Activated CD8-positive, alpha-beta memory T cell treated with anti-CD3 and anti-CD28 coated beads, Interleukin-2, amount 10 ng/mL, durations not matched to agents 7 days and 5 days (primary cell): Measurements from ENCODE around the gene CNTNAP2. TPM values are rescaled to one million over a fixed set of nuclear protein-coding genes. Genes with fewer than 3 reads are reported as not detected.

Experiments used
- ATAC-seq: fragments of 150-1000 bp; cut with Tn5 transposase; one replicate; pipeline ENCODE4 v1.10.0; 2021; ENCODE audit warnings: moderate library complexity
- CTCF ChIA-PET: fragments of 350-600 bp; sonication (Branson Sonifier 250); formaldehyde crosslinking; loops from one replicate; lab custom pipeline; 2021; ENCODE audit warnings: antibody characterized with exemption; lab: Charles Lee
- DNase-seq: peaks from one replicate; pipeline ENCODE4 v3.0.0-alpha.2; 2020
- H3K27ac Mint-ChIP-seq: one replicate; pipeline ENCODE4 v1.8.0; 2021; ENCODE audit warnings: mild to moderate bottlenecking, mixed read lengths
- H3K27me3 Mint-ChIP-seq: one replicate; pipeline ENCODE4 v1.8.0; 2021; ENCODE audit warnings: mixed read lengths
- H3K36me3 Mint-ChIP-seq: one replicate; pipeline ENCODE4 v1.8.0; 2021; ENCODE audit warnings: mild to moderate bottlenecking, mixed read lengths
- H3K4me1 Mint-ChIP-seq: one replicate; pipeline ENCODE4 v1.8.0; 2021; ENCODE audit warnings: mixed read lengths
- H3K4me3 Mint-ChIP-seq: one replicate; pipeline ENCODE4 v1.8.0; 2021; ENCODE audit warnings: mild to moderate bottlenecking, moderate library complexity, mixed read lengths
- H3K9me3 Mint-ChIP-seq: one replicate; pipeline ENCODE4 v1.8.0; 2022; ENCODE audit warnings: low read depth, mixed read lengths
- total RNA-seq, 2 experiments: library from RNA; stranded (reverse); gene quantifications; one replicate each; pipeline ENCODE4 v1.2.3, GENCODE V29; 2021

CNTNAP2 gene
- total RNA-seq, 2 experiments from 2014 or later: not detected

DNA sequence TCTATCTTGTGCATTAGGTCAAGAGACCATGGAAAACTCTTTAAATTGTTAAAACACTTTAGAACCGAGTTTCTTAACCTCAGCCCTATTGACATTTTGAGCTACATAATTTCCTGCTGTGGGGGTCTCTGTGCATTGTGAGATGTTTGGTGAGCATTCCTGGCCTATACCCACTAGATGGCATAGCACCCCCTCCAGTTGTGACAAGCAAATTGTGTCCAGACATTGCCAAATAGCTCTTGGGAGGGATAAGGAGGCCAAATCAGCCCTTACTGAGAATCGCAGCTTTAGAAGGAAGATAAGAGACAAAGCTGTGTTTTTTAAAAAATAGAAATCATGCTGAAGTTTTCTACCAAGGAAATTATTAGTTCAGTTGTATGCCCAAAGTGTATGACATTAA lies 1315.5 kb downstream of the CNTNAP2 start:
- H3K36me3 Mint-ChIP-seq: no peaks in the 10 kb centered on the region
- no peak for ATAC-seq
- H3K9me3 Mint-ChIP-seq: peaks cover 5% of the 10 kb centered on the region
- no peaks in the 10 kb centered on the region for H3K4me1 Mint-ChIP-seq
- no peak overlapping the region for H3K27ac Mint-ChIP-seq
- CTCF ChIA-PET: no interaction called here
- no peak for DNase-seq
- no peak overlapping the region for H3K4me3 Mint-ChIP-seq
- H3K27me3 Mint-ChIP-seq: no peaks in the 10 kb centered on the region

DNA sequence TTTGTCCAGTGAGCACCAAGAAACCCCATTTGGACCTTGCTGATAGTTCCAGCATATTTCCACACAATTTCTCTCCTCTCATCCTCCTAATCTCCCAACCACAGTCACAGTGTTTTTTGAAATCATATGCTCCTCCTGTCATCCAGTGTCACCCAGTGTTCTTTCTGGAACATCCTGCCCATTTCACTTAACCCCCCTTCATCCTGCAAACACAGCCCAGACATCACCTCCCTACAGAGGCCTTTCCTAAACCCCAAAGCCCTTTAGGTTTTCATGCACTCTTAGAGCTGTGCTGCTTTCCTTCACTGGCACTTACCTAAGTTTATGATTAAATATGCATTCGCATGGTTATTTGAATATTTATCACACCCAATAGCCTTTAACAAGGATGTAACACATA lies 1316.0 kb downstream of the CNTNAP2 start:
- CTCF ChIA-PET: no interaction called here
- no peak for DNase-seq
- Mint-ChIP-seq H3K27me3 (no peaks in the 10 kb centered on the region), H3K4me3 (no peak overlapping the region), H3K36me3 (no peaks in the 10 kb centered on the region), H3K9me3 (peaks cover 5% of the 10 kb centered on the region), H3K4me1 (no peaks in the 10 kb centered on the region), H3K27ac (no peak overlapping the region)
- ATAC-seq: no peak

DNA sequence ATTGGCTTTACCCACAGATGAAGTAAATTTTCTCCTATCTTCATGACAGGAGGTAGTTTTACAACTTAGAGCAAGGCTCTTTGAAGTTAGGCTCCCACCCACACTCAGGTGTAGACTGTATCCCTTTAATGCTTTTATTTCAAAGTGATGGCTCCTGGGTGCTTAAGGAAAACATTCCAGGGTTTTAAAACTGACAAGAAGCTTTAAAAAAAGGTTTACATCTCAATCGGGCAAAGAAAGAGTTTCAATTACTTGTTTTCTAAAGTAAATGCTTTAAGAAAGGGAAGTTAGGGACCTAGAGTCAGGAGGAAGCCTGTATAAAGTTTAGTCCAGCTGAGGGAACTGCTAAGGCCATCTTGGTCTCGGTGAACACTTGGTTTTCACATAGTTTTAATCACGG lies 1320.1 kb downstream of the CNTNAP2 start:
- H3K9me3 Mint-ChIP-seq: peaks cover 7% of the 10 kb centered on the region
- H3K36me3 Mint-ChIP-seq: no peaks in the 10 kb centered on the region
- H3K27ac Mint-ChIP-seq: no peak overlapping the region
- H3K4me3 Mint-ChIP-seq: no peak overlapping the region
- no peak for ATAC-seq
- H3K27me3 Mint-ChIP-seq: no peaks in the 10 kb centered on the region
- no peak for DNase-seq
- H3K4me1 Mint-ChIP-seq: no peaks in the 10 kb centered on the region
- CTCF ChIA-PET: no interaction called here

DNA sequence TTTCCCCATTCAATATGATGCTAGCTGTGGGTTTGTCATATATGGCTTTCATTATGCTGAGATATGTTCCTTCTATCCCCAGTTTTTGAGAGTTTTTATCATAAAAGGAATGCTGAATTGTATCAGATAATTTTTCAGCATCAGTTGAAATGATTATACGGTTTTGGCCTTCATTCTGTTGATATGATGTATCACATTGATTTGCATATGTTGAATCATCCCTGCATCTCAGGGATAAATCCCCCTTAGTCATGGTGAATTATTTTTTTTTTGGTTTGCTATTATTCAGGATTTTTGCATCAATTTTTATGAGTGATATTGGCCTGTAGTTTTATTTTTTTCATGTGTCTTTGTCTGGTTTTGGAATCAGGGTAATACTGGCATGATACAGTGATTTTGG lies 1321.6 kb downstream of the CNTNAP2 start:
- H3K4me3 Mint-ChIP-seq: no peak overlapping the region
- no peaks in the 10 kb centered on the region for H3K36me3 Mint-ChIP-seq
- DNase-seq: no peak
- no peak for ATAC-seq
- no peak overlapping the region for H3K27ac Mint-ChIP-seq
- H3K27me3 Mint-ChIP-seq: no peaks in the 10 kb centered on the region
- CTCF ChIA-PET: no interaction called here
- H3K4me1 Mint-ChIP-seq: no peaks in the 10 kb centered on the region
- H3K9me3 Mint-ChIP-seq: peaks cover 8% of the 10 kb centered on the region

DNA sequence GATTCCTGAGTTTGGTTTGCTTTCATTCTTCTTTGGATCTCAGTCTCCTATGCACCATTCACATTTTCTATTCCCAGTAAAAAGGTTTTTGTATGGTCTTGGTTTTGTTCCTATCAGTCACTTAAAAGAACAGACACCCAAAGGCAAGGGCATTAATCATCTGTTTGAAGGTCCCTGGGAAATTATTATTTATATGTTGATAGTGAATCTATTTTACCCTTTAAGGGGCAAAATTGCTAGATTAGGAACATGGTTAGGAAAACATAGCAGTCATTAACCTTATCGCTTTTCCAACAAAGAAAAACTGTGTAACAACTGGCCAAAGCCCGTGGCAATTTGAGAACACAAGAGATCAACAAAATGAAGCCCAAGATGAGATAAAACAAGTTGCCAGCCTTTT lies 1327.3 kb downstream of the CNTNAP2 start:
- H3K27me3 Mint-ChIP-seq: no peaks in the 10 kb centered on the region
- no peaks in the 10 kb centered on the region for H3K36me3 Mint-ChIP-seq
- ATAC-seq (no peak), DNase-seq (no peak)
- H3K9me3 Mint-ChIP-seq: peaks cover 15% of the 10 kb centered on the region
- H3K27ac Mint-ChIP-seq: no peak overlapping the region
- no peaks in the 10 kb centered on the region for H3K4me1 Mint-ChIP-seq
- no peak overlapping the region for H3K4me3 Mint-ChIP-seq
- CTCF ChIA-PET: no interaction called here

DNA sequence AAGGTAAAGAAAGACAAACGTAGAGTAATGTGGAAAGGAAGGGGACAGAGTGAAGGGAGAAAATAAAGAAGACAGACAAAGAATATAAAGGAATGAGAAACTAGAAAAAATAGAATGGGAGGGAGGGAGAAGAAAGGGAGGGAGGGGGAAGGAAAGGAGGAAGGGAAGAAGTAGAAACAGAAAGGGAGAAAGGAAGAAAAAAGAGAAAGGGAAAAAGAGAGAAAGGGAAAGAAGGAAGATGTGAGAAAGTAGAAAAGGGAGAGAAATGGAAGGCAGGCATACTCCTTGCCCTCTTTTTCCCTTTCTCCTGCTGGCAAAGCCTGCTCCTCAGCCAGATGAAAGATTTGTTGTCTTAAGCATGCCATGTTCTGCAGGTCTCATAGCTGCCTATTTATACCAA lies 1336.2 kb downstream of the CNTNAP2 start:
- Mint-ChIP-seq H3K4me1 (no peaks in the 10 kb centered on the region), H3K36me3 (no peaks in the 10 kb centered on the region), H3K27me3 (no peaks in the 10 kb centered on the region), H3K27ac (no peak overlapping the region), H3K4me3 (no peak overlapping the region), H3K9me3 (no peaks in the 10 kb centered on the region)
- DNase-seq: no peak
- no peak for ATAC-seq
- CTCF ChIA-PET: no interaction called here

DNA sequence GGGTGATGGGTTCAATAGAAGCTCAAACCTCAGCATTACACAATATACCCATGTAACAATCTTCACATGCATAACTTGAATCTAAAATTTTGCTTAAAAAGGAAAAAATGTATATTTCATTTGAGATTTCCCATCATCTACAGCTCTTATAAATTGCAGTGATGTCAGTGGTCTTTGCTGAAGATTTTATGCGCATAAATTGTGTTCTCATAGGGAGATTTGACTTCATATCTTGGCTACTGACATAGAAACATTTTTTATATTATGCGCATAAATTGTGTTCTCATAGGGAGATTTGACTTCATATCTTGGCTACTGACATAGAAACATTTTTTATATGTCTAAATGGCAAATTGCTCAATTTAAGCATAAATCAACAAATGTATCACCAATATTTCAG lies 1348.6 kb downstream of the CNTNAP2 start:
- peaks cover 11% of the 10 kb centered on the region for H3K9me3 Mint-ChIP-seq
- no peaks in the 10 kb centered on the region for H3K4me1 Mint-ChIP-seq
- ATAC-seq (no peak), DNase-seq (no peak)
- no peaks in the 10 kb centered on the region for H3K36me3 Mint-ChIP-seq
- no peak overlapping the region for H3K27ac Mint-ChIP-seq
- H3K4me3 Mint-ChIP-seq: no peak overlapping the region
- H3K27me3 Mint-ChIP-seq: no peaks in the 10 kb centered on the region
- CTCF ChIA-PET: no interaction called here

DNA sequence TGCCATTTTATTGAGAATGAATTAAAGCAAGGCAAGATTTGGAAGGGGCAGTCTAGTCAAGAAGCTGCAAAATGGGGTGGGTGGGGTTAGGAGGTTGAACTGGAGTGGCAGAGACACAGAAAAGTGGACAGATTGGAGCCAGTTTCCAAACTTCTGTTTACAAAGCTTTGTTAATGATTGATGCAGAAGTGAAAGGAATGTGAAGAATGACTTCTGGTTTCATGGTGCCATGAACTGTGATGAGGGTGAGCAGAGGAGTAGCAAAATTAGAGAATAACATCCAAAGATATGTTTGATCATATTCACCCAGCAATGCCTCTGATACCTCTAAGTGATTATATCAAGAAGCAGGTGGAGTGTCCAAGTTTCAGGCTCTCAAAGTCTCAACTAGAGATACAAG lies 1356.0 kb downstream of the CNTNAP2 start:
- Mint-ChIP-seq H3K4me1 (no peaks in the 10 kb centered on the region), H3K27me3 (no peaks in the 10 kb centered on the region), H3K36me3 (no peaks in the 10 kb centered on the region), H3K9me3 (peaks cover 22% of the 10 kb centered on the region), H3K4me3 (no peak overlapping the region), H3K27ac (no peak overlapping the region)
- DNase-seq: no peak
- no peak for ATAC-seq
- CTCF ChIA-PET: no interaction called here

DNA sequence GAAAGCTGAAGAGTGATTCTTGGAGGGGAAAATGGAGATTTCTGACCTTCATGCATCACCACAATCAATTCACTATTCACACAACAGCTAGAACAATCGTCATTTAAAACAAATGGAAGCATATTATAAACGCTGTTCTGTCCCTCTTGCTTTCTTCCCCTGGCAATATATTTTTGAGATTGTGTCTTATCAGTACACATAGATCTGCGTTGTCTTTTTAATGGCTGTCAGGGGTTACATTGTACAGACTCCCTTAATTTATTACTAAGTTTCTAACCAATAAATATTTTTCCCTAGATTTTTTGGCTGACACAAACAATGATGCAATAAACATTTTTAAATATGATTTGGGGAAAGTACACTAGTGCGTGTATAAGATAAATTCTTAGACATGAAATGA lies 1358.3 kb downstream of the CNTNAP2 start:
- CTCF ChIA-PET: no interaction called here
- no peak for ATAC-seq
- no peak overlapping the region for H3K27ac Mint-ChIP-seq
- no peak for DNase-seq
- peaks cover 22% of the 10 kb centered on the region for H3K9me3 Mint-ChIP-seq
- no peaks in the 10 kb centered on the region for H3K36me3 Mint-ChIP-seq
- no peak overlapping the region for H3K4me3 Mint-ChIP-seq
- no peaks in the 10 kb centered on the region for H3K27me3 Mint-ChIP-seq
- no peaks in the 10 kb centered on the region for H3K4me1 Mint-ChIP-seq

DNA sequence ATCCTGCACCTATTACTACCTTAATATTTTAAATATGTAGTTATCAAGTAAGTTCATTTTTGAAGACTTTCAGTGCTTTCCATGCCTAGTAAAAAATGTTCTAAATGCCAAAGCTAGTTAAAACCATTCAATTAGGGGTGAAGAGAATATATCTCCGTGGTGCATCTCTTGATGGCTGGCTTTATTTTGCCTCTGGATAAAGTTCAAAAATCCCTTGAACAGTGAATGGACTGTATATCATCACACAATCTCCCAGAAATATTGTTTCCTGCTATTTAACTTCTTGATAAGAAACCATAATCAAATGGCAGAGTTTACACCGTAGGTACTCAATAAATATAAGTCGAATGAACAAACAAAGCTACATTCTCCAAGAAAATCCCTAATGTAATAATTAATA lies 1360.9 kb downstream of the CNTNAP2 start:
- DNase-seq (no peak), ATAC-seq (no peak)
- H3K36me3 Mint-ChIP-seq: no peaks in the 10 kb centered on the region
- no peak overlapping the region for H3K4me3 Mint-ChIP-seq
- H3K4me1 Mint-ChIP-seq: no peaks in the 10 kb centered on the region
- H3K27ac Mint-ChIP-seq: no peak overlapping the region
- CTCF ChIA-PET: no interaction called here
- peaks cover 7% of the 10 kb centered on the region for H3K9me3 Mint-ChIP-seq
- H3K27me3 Mint-ChIP-seq: no peaks in the 10 kb centered on the region

DNA sequence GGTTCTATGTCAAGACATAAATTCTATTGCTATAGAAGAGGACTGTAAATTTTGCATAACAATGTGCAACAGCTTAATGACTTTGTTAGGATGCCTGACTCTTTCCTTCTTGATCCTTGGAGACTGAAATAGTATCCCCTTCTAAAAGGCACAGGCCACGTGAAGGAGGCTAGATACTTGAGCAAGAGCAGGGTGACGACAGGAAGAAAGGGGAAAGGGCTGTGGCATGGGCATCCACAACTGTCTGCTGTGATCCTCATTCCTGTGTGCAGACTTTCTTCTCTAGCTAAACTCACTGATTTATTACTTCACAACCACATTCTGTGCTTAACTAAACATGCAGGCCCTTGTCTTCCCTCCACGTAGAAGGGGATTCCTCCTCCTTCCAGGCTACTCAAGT lies 1362.2 kb downstream of the CNTNAP2 start:
- CTCF ChIA-PET: no interaction called here
- DNase-seq: no peak
- H3K4me1 Mint-ChIP-seq: no peaks in the 10 kb centered on the region
- H3K4me3 Mint-ChIP-seq: no peak overlapping the region
- H3K9me3 Mint-ChIP-seq: peaks cover 6% of the 10 kb centered on the region
- H3K36me3 Mint-ChIP-seq: no peaks in the 10 kb centered on the region
- ATAC-seq: no peak
- H3K27ac Mint-ChIP-seq: no peak overlapping the region
- H3K27me3 Mint-ChIP-seq: no peaks in the 10 kb centered on the region

DNA sequence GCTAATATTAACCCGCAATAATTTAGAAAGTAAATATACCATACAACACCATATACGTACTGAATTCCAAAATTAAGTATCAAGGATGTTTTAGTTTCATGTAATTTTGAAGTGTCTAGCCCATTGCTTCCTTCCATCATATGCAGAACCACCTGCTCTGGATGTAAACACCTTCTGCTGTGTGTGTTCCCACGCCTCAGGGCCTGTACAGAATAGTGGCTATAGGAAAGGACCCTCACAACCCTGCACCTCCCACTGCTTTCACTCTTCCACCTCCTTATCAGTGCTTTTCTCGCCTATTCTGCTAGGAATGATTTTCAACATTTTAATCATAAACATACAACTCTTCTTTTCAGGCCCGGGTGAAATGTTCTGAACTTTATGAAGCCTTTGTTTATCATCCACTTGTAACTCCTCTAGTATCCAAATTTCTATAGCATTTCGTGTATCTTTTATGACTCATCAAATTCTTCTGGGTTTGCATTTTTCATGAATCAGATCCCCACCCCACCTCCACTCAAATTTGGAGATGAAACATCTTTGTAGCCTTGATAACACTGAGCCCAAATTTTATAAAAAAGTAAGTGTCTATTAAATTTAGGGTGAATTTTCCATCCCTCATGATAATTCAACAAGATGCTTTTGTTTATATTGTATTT lies 1367.2 kb downstream of the CNTNAP2 start:
- H3K36me3 Mint-ChIP-seq: no peaks in the 10 kb centered on the region
- no peak for DNase-seq
- H3K27me3 Mint-ChIP-seq: no peaks in the 10 kb centered on the region
- no peak for ATAC-seq
- CTCF ChIA-PET: no interaction called here
- no peak overlapping the region for H3K27ac Mint-ChIP-seq
- H3K4me1 Mint-ChIP-seq: no peaks in the 10 kb centered on the region
- no peak overlapping the region for H3K4me3 Mint-ChIP-seq
- peaks cover 8% of the 10 kb centered on the region for H3K9me3 Mint-ChIP-seq

DNA sequence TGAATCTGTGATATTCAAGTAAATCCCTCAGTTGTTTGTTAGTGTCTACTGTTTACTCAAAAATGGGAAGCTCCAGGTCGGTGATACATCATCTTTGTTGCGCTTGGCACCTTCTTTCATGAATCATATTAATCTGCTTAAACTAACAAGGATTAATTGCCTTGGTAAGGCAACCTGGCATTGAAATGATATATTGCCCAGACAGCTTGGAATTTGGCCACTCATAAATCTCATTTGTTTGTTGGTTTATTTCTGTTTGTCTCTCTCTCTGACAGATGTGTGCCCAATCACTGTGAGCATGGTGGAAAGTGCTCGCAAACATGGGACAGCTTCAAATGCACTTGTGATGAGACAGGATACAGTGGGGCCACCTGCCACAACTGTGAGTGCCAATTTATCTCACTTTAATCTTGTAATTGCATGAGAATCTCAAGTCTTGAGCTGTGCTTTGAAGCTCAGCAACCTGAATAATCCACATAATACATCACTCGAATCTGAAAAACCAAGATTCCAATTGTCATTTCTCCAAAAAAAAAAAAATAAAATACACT lies 1369.1 kb downstream of the CNTNAP2 start:
- H3K4me3 Mint-ChIP-seq: no peak overlapping the region
- H3K4me1 Mint-ChIP-seq: no peaks in the 10 kb centered on the region
- ATAC-seq (no peak), DNase-seq (no peak)
- no peaks in the 10 kb centered on the region for H3K36me3 Mint-ChIP-seq
- no peak overlapping the region for H3K27ac Mint-ChIP-seq
- CTCF ChIA-PET: interaction anchor here (1.1 kb wide), 1 partner anchor 9 kb away, joined by 3 read pairs; no protein-coding TSS in a partner anchor
- H3K27me3 Mint-ChIP-seq: no peaks in the 10 kb centered on the region
- peaks cover 8% of the 10 kb centered on the region for H3K9me3 Mint-ChIP-seq

DNA sequence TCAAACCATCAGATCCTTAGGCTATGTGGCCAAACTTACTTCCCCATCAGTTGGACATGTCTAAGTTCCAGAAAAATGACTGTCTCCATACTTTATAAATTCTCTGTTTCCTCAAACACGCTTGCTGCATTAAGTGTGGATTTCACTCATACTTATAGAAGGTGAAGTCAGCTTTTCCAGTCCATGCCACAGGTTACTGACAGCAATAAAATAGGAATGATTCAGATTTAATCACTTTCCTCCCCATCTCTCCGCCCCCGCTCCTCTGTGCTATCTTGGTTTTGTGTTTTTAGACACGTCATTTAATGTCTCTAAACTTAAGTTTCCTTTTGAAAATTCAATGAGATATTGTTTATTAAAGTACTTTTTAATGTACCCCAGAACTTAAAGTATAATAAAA lies 1376.0 kb downstream of the CNTNAP2 start:
- Mint-ChIP-seq H3K36me3 (no peaks in the 10 kb centered on the region), H3K4me1 (no peaks in the 10 kb centered on the region), H3K9me3 (peaks cover 2% of the 10 kb centered on the region), H3K4me3 (no peak overlapping the region), H3K27me3 (no peaks in the 10 kb centered on the region), H3K27ac (no peak overlapping the region)
- CTCF ChIA-PET: no interaction called here
- DNase-seq (no peak), ATAC-seq (no peak)
